Upper lobe of right lung (tissue), 1 donor: ENCODE data around the gene CUX1. TPM values are rescaled to one million over a fixed set of nuclear protein-coding genes. Genes with fewer than 3 reads are reported as not detected.

ENCODE experiments used
- ATAC-seq: fragments of 200-7000 bp; cut with Tn5 transposase; one replicate; pipeline ENCODE4 v1.9.1; 2020; ENCODE audit warnings: mild to moderate bottlenecking, moderate library complexity
- DNase-seq: peaks from one replicate; pipeline ENCODE4 v3.0.0-alpha.2; 2020
- H3K27ac ChIP-seq: fragments of 200-600 bp; one replicate; pipeline ENCODE4 v1.8.0; 2022
- H3K27me3 ChIP-seq: fragments of 200-600 bp; one replicate; pipeline ENCODE4 v1.8.0; 2022; ENCODE audit warnings: mild to moderate bottlenecking
- H3K36me3 ChIP-seq: fragments of 200-600 bp; one replicate; pipeline ENCODE4 v1.8.0; 2022
- H3K4me1 ChIP-seq: fragments of 200-600 bp; one replicate; pipeline ENCODE4 v1.8.0; 2022
- H3K4me3 ChIP-seq: fragments of 200-600 bp; one replicate; pipeline ENCODE4 v1.8.0; 2022; ENCODE audit warnings: mild to moderate bottlenecking
- H3K9me3 ChIP-seq: fragments of 200-600 bp; one replicate; pipeline ENCODE4 v1.8.0; 2022
- CTCF ChIP-seq: fragments of 200-600 bp; IDR thresholded peaks from one replicate; pipeline ENCODE4 v1.8.0; 2022; ENCODE audit warnings: antibody characterized with exemption
- intact Hi-C: fragments of 100-400 bp; cut with DNase I; formaldehyde crosslinking; loops from one replicate; pipeline ENCODE4 v1.11.0; 2022
- total RNA-seq: library from RNA; stranded (reverse); fragmentation: NEBNext Ultra II Directional; extraction: Animal tissue kit (Norgen Biotek cat#: 25700); gene quantifications from one replicate; pipeline ENCODE4 v1.2.1, GENCODE V29; 2021
- donor health status: DM: no; HTN: yes; CAD: no; lungs with severe emphysema.

The CUX1 gene
- total RNA-seq, 1 donor from 2014 or later = 132 TPM

DNA sequence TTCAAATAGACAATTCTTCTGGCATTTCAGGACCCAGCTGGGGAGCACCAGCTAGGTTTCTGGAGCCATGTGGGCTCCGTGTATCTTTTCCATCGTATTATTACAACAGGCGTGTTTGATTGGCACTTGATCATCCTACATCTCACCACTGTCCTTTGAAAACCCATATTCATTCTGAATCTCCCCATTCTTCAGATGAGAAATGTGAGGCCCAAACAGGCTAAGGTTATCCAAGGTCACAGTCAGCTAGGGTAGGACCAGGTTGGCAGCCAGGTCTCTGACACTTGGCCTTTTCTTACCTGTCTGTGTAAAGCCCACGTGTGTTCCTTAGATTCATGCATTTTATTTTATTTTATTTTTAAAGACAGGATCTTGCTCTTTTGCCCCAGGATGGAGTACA is 366.9 kb downstream of the CUX1 start:
- no peaks in the 10 kb centered on the region for H3K27me3 ChIP-seq
- TF ChIP-seq CTCF = no peak
- intact Hi-C loops = no loop called here
- no peaks in the 10 kb centered on the region for H3K9me3 ChIP-seq
- H3K4me3 ChIP-seq = no peak overlapping the region
- no peak overlapping the region for H3K27ac ChIP-seq
- no peaks in the 10 kb centered on the region for H3K4me1 ChIP-seq
- peaks cover 37% of the 10 kb centered on the region for H3K36me3 ChIP-seq
- ATAC-seq = no peak
- DNase-seq = no peak

GRCh38 chr7:102185796-102186195 is 368.4 kb downstream of the CUX1 start:
- H3K9me3 ChIP-seq = no peaks in the 10 kb centered on the region
- no peaks in the 10 kb centered on the region for H3K4me1 ChIP-seq
- no peak overlapping the region for H3K4me3 ChIP-seq
- H3K27ac ChIP-seq = no peak overlapping the region
- DNase-seq (no peak), ATAC-seq (no peak)
- H3K36me3 ChIP-seq = peaks cover 44% of the 10 kb centered on the region
- intact Hi-C loops = no loop called here
- no peaks in the 10 kb centered on the region for H3K27me3 ChIP-seq
- no peak for TF ChIP-seq CTCF

- no peak for TF ChIP-seq CTCF
- DNase-seq = no peak
- Histone ChIP-seq H3K36me3 (peaks cover 49% of the 10 kb centered on the region), H3K4me3 (no peak overlapping the region), H3K27me3 (no peaks in the 10 kb centered on the region), H3K9me3 (no peaks in the 10 kb centered on the region), H3K4me1 (no peaks in the 10 kb centered on the region), H3K27ac (no peak overlapping the region)
- no peak for ATAC-seq
- intact Hi-C loops = no loop called here
Measured at GRCh38 chr7:102186306-102186705, 368.9 kb downstream of the CUX1 start.

DNA sequence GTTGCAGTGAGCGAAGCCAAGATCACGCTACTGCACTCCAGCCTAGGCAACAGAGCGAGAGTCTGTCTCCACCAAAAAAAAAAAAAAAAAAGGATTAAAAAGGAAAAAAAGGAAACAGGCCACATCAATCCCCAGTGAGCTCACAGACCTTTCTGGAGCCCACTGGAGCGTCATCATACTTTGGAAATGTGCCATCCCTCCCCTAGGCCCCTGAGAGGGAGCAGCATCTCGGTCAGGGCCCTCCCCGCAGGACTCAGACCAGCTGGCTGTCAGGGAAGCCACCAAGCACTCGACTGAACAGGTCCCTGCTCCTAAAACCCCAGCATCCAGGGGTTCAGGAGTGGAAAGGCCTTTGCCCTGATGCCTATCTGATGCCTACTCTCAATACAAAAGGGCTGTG is 371.3 kb downstream of the CUX1 start:
- ATAC-seq (no peak), DNase-seq (no peak)
- Histone ChIP-seq H3K4me1 (no peaks in the 10 kb centered on the region), H3K36me3 (peaks cover 59% of the 10 kb centered on the region), H3K27ac (no peak overlapping the region), H3K4me3 (no peak overlapping the region), H3K27me3 (no peaks in the 10 kb centered on the region), H3K9me3 (no peaks in the 10 kb centered on the region)
- intact Hi-C loops = no loop called here
- TF ChIP-seq CTCF = no peak

DNA sequence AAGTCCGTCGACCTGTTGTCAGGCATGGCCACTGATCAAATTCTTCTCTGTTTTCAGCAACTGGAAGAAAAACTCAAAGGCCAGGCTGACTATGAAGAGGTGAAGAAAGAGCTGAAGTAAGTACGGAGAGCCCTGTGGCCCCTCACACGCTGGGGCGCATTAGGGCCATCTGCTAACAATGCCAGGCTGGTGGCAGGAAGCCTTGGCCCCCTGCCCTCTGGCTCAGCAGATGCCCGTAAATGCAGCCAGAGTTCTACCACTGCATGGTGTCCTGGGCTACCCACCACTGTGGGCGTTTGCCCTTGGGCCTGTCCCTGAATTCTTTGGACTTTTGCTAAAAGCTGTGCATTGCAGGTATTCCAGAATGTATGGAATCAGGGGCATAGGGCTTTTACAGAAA is 372.3 kb downstream of the CUX1 start:
- no peak overlapping the region for H3K4me3 ChIP-seq
- intact Hi-C loops = no loop called here
- no peak for ATAC-seq
- H3K27ac ChIP-seq = no peak overlapping the region
- no peaks in the 10 kb centered on the region for H3K27me3 ChIP-seq
- H3K4me1 ChIP-seq = no peaks in the 10 kb centered on the region
- H3K9me3 ChIP-seq = no peaks in the 10 kb centered on the region
- TF ChIP-seq CTCF = no peak
- H3K36me3 ChIP-seq = peaks cover 65% of the 10 kb centered on the region
- DNase-seq = no peak

DNA sequence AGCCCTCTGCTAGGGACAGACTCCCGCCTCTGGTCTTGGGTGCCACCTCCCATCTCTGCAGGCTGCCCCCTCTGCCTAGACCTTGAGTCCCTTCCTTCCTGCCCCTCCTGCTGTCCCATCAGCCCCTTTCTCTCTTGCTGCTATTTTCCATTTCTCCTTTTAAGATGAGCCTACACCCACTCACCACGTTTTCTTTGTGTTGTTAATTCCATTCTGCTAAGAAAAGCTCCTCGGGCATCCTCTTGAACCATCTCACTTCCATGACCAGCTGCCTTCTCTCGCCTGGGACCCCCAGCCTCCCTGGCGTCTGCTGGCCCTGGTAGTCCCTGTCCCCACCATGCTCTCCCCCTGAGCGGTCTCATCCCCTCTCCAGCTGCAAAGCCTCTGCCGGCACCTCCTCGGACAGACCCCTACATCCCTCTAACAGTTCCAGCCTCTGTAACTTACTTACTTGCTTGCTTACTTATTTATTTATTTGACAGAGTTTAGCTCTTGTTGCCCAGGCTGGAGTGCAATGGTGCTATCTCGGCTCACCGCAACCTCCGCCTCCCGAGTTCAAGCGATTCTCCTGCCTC is 373.4 kb downstream of the CUX1 start:
- DNase-seq = no peak
- TF ChIP-seq CTCF = no peak
- no peak overlapping the region for H3K27ac ChIP-seq
- H3K27me3 ChIP-seq = no peaks in the 10 kb centered on the region
- no peak overlapping the region for H3K4me3 ChIP-seq
- intact Hi-C loops = no loop called here
- no peaks in the 10 kb centered on the region for H3K9me3 ChIP-seq
- no peak for ATAC-seq
- no peaks in the 10 kb centered on the region for H3K4me1 ChIP-seq
- peaks cover 67% of the 10 kb centered on the region for H3K36me3 ChIP-seq
